Stimulated activated CD8-positive, alpha-beta memory T cell treated with anti-CD3 and anti-CD28 coated beads, Interleukin-7, amount 100 ng/mL, for 1 hour (primary cell): ENCODE data around the gene PRKCE.

ENCODE experiments used
- DNase-seq, 2 donors: peaks; one replicate each; pipeline ENCODE4 v3.0.0-alpha.2; 2020; ENCODE audit warnings: low read depth in 2 of 2

PRKCE gene

DNA sequence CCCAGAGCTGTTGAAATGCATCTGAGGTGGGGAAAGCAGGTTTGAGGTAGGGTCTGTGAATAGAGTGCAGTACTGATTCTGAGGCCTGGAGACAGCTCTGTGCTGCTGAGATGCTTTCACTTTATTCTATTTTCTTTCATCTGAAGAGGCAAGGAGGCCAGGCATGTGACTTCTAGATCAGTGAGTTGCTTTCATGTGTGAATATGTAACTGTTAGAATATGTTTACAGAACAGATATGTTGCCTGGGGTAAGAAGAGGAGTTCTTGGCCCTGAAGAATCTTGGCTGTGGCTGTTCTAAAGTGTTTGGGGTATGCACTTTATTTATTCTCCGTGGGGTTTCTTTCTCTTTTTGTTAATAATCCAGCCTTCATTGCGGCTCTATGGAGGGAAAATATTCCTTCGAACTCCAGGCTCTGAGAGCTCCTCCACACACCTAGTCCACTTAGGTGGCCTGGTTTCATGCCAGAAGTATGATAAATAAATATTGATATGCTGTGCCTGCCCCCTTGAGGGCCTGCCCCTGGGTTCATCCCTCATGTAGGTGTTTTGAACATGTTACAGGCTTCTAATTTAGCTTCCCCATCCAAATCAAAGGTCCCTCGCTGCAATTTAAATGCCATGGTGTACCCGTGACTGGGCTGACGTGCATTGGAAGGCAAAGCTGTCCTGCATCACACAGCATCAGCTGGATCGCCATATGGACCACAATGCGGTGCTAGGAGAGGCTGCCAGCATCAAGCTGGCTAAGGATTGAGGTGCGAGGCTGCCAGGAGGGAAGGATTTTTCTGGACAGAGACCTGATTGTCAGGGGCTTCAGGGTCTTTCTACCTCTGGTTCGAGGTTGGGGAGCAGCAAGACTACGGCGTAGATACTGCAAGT lies 102.9 kb downstream of the PRKCE start:
- DNase-seq: no peak

DNA sequence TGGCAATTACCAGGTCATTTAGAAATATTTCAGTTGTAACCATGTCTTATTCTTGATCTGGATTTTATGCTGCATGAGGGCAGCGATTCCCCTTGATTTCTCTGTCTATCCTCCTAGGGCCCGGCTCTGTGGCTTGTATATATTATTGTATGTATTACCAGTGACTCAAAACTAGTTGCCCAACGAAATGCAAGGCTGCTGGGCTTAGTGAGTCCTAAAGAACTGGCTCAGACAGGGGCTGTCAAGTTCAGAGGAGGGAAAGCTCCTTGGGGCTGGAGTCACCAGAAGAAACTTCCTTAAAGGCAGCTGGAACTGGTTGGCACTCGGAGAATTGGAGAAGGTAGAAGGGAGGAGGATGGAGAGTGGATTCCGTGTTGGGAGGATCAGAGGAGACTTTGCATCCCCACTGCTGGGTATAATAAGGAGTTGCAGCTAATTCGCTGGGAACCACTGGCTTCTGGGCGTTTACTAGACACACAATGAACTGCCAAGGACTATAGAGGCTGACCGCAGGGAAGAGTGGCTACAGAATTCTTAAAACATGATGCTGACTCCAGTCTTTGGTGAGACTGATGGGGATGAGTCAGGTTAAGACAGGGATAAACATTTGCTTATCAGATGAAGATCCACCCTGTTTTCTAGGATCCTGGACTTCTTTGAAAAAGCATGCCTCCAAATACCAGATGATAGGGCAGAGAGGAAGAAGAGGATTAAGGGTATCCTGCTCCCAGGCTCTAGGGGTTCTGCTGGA lies 104.3 kb downstream of the PRKCE start:
- DNase-seq: no peak

DNA sequence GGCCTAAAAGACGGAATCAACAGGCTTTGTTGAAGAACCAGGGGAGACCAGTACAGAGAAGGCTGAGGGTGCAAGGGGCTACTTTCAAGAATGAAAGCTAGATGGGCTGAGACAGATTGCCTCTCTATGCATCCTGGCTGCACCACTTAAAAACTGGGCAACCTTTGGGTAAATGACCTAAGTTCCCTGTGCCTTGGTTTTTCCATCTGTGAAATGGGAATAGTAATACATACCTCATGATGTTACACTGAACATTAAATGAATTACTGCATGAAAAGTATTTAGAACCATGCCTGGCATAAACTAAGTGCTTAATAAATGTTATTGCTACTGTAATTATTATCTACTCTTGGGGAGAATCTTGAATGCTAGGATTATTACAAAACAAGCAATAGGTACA lies 106.5 kb downstream of the PRKCE start:
- no peak for DNase-seq

DNA sequence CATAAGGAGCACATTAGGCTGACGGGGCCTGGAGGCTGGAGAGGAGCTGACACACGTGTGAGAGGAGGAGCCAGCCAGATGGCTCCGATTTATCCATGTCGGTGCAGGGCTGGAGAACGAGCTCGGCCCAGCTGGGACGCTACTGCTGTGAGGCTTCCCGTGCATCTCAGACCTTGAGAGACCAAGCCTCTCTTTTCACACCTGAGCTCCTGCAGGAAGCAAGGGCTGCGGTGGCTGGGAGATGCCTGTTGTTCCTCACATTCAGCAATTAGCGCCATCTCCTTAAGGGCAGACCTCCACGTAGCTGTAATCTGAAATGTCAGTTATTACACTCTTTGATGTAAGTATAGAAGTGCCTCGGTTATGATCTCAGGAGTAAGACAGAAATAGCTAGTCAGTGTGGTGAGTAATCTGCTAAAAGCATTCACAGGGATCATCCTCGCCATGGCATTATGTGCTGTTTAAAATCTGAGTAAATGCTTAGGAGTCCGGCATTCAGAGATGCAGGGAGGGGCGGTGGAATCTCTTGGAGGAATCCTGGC lies 107.9 kb downstream of the PRKCE start:
- DNase-seq: no peak

DNA sequence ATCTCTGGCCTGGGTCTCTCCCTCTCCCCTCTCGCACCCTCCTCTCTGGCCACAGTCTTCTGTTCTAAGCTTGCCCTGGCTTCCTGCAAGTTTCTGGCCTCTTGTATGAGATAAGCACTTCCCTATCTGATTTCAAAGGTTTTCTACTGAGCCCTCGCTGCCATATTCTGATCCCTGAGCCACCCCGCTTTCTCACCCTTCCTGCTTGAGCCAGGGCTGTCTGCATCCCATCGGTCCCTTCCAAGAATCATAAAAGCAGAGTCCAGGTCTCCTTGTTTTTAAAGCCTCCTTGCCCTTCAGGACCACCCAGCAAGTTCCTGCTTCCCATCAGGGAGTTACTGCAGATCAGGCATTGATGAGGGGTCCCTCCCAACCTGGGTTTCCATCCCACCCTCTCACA lies 110.2 kb downstream of the PRKCE start:
- DNase-seq: no peak

DNA sequence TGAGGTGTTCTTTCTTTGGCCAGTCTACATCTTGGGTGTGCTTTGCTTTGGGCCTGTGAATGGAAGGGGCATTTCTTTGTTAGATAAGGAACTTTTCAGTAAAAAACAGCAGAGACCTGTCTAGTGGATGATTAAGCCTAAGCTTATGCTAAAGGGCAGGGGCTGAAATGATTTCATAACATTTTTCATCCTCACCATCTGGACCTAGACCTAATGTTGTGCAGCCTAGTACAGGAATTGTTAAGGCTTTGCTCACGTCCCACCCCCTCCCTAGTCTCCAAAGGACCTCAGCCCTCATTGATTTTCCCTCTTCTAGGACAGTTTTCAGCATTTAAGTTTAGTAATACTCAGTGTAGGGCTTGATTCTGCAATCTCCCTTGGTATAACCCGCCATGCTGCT lies 111.8 kb downstream of the PRKCE start:
- DNase-seq: no peak

DNA sequence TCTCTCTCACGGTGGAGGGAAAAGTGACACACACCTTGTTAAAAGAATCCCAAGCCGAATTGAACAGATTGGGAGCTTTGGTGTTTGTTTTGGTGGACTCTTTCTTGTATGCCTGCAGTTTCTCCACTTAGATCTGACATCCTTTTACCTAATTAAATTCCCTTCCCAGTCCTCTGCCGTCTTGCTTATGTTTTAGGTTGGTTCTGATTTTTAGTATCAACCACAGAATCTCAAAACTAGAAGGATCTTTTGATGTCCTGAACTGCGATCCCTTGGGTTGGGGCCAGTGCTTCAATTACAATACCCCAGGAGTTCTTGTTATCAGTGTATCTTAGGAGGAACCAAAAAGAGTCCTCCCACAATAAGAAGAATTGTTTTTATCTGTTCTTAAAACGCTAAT lies 112.3 kb downstream of the PRKCE start:
- DNase-seq: no peak

DNA sequence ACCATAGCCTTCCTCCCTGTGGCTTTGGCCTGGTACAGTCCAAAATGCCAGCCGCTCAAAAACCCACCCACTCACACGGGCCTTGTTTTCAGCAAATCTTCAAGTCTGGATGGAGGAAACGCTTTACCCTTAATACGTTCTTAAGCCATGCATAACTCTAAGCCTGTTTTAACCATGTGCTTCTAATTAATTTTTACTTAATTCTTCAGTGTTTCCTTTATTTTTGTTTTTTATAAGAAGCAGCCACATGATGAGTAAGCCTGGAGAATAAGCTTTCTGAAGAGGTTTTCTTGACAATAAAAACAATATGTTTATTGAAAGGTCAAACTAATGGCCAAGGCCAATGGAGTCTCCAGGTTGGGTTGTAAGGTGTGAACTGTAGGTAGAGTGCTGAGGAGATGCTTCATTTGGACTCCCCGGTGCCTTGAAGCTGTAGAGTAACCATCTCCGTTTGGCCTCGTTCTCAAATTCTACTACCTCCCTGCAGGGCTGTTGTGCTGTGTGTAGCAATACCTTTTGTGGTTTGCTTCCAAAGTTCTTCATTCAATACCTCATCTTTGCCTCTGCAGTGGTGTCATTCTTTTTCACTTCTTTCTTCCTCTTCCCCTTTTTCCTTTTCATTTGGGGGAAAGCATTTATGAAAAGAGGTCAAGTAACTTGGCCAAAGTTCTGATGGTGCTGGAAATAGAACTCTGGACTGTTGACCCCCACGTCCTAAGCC lies 113.7 kb downstream of the PRKCE start:
- no peak for DNase-seq

DNA sequence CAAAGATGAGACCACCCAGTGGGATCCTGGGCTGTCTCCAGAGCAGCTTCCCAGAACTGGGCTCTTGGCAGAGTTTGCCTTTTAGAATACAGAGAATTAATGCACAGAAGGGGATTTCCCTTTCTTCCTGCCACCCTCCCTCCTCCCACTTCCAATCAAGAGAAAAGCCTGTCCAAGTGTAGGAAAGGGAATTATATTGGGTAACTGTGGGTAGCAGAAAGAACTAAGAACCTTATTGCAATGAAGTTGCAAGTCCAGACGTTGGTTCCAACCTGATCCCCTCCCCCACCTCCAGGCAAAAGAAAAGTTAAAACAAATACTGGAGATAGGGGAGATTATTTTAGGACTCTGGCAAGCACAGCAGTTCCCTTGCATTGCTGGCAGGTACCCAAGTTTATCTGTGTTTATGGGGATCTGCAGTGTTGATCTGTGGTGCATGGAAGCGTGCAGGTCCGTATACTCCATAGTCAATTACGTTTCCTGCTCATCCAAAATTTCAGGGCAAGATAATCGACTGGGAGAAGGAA lies 114.3 kb downstream of the PRKCE start:
- DNase-seq: no peak

DNA sequence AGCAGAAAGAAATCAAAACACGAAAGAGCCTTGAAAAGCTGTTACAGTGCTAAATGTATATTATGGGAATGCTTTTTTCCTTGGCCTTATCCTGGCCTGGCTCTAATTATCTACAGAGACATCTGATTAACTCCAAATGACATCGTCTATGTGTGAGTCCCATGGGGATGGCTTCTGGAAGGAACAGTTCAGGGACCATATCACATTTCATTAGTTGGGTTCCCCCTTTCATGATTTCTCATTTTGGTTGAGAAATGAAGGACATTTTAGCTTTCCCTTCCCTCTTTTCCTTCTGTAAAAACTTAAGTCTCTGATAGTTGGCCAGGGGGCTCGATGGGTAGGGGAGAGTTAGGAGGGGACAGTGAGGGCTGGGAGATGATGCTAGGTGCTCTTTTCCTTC lies 116.7 kb downstream of the PRKCE start:
- no peak for DNase-seq

DNA sequence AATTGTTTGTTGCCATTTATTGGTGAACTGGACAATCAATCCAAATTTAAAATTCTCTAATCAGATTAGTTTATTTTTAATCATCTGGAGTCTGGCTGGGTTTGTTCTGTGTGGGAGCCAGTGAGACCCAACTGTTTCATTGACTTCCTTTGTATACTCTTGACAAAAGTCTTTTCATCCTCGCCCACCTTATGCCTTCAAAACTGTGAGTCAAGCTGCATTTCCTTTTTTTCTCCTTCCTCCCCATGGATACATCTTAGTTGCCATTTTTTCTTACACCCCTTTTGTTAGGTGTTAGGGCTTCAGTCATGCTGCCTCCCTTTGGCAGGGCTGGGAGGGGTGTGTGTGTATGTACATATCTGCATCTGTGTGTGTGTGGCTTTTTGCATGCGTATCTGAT lies 117.6 kb downstream of the PRKCE start:
- no peak for DNase-seq

DNA sequence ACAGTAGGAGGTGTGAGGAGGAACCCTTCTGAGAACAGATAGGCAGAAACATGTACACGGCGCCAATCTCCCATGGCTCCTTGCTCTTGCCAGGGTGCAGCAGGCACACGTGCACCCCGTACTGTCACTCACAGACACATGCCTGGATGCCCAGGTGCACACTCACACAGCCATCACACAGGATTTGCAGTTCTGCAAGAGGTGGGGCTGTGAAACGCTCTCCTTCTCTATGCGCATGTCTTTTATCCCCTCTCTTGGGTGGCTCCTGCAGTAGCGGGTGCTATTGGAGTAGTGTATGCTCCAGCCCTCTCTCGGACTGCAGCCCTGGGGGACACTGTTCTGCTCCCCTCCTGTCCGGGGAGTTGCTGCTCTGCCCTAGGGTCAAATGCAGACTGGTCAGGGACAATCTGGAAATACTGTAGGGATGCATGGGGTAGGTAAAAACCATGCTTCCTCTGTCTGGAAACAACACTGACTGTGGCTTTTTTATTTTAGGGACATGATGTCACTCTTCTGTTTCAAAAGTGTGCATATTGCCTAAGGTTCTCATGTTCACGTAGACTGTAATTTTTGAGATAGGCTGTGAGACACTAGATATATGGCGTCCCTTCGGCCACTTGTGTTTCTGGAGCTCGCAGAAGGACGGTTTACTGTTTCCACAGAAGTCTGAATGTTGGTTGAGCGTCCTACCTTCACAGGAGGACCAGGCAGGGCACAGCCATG lies 118.5 kb downstream of the PRKCE start:
- DNase-seq: no peak

DNA sequence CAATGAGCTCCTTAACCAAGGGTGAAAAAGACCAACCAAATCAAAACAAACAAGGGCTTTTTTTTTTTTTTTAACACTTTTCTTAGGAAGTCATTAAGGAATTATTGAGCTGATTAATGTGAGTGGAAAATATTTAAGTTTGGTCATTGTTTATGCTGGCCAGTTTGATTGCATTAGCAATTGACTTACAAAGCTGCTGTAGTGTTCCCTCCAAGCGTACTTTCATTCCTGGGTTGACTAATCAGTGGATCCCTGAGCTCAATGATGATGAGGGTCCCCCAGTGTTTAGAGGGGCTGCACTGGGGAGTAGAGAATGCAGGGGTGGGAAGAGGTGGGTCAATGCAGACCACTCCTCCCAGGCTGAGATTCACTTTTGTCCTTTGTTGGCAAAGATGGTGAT lies 119.3 kb downstream of the PRKCE start:
- no peak for DNase-seq

DNA sequence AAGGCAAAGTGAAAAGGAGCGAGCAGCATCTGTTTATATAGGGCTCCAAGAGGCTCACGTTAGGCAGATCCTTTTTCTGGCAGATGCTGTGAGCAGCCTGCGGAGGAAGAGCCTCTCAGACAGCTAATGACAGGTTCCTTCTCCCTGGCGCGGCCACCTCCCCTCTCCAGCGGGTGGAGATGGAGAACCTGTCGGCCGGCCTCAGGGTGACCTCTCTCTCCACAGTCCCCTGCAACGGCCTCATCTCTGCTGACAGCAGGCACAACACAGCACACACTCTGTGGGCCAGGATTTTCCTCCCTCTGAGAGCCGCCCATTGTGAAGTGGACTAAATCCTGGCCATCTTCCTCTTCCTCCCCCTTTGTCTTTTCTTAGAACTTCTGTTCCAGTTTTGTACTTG lies 119.8 kb downstream of the PRKCE start:
- DNase-seq: no peak

DNA sequence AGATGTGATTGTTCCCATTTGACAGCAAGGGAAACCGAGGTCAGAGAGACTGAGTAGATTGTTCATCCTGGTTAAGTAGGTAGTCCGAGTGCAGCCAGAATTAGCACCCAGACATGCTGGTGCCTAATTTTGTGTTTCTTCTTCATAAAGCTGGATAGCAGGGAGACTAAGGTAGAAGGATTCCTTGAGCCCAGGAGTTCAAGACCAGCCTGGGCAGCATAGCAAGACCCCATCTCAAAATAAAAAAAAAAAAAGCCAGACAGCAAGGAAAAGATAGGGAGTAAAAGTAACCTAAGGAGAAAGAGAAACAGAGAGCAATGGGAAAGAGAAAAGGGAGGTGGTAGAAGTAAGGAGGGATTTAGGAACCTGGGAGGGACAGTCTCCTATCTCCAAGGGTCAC lies 120.6 kb downstream of the PRKCE start:
- no peak for DNase-seq

DNA sequence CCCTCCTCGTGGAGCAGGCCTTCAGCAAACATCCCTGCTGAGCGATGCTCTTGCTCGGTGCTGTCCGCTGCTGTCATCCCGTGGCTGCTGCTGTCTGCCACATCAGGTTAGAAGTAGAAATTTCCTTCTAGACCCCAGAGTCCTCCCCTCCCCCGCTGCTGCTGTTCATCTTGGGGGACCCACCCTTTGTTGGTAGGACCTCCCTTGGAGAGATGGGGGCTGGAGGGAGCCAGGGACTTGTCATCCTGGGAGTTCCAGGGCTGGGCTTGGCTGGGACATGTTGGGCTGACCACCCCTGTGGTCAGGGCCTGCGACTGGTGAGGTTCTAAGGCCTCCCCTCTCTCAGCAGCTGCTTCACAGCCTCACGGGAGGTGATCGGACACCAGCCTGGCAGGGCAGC lies 122.4 kb downstream of the PRKCE start:
- DNase-seq: no peak

DNA sequence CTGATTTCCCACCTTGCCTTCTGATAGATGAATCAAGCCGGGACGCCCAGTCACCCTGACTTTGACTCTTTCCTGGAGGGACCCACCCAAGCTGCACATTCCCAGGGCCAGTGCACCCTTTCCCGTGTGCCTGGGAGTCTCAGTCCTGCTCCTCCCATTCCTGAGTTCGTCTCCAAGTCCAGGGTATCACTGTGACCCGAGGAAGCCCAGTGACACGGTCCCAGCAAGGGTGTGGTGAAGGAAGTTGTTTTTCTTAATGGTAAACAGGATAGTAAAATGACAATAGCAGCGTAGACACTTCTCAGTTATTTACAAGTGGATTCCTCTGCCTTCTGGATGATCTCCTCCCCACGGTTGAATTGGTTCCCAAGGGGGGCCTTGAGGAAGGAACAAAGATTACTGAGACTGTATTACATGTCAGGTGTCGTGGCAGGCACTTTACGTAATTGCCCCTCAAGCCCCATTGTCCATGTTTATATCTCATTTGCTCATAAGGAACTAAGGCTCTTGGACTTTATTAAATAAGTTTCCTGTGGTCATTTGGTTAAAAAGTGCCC lies 123.3 kb downstream of the PRKCE start:
- no peak for DNase-seq

DNA sequence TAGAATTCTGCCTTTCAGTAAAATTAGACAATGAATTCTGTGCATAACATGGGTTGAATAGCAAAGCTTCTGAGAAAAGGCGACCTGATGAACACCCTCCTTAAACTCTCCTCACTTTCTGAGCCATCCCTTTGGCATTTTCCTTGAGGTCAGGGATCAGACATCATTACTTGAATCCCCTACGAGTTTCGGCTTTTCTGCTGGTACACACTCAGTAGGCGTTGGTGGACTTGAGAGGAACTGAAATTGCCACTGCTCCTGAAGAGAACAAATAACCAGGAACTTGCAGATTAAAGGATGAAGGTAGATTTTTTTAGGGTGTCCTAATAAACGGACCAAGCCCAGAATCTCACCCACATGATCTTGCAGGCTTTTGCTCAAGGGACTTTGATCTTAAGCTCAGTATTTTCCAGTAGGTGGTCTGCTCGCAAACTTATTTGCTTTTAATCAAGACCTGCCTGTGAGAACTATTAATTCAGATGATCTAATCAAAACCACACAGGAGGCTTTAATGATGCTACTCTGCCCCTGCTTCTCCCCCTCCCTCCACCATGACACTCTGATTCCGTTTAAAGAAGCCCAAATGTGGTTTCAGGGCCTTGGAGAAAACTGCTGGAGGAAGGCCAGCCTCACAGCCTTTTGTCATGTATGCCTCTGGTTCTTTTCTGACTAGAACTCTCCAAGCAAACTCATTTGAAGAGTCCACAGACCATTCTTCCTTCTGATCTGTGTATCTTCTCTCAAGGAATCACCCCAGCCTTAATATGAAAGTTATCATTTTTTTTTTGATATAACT lies 124.9 kb downstream of the PRKCE start:
- DNase-seq: no peak

DNA sequence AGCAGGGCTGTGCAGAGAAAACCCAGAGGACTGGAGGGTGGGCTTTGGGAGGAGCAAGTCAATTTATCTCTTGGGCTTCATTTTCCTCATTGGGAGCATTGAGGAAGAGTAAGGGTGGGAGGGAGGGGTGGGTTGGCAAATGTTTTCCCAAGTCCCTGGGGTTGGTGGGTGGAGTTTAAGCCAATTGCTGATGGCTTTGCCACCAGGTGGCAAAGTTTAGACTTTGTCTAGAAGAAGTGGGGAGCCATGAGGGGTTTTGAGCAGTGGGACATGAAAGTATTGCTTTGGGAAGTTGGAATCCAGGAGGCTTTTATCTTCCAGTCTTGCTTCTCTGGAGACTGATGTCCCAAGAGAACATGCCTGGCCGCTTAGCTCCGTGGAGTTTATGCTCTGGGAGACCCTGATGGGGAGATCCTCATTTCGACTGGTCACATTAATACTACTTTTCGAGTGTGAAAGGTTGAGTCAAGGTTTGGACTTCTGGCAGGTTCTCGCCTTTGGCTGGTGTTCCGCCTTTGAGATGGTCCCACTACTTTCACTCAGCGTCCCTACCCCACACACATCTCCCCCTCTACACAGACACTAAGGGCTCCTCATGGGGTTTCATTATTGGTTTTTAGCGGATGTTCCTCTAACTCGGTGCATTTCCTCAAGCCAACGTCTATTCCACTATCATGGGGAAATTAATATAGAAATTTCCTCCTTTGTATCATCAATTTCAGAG lies 126.7 kb downstream of the PRKCE start:
- DNase-seq: no peak
